ENCODE measurements around the gene TIMM10. TPM values are rescaled to one million over a fixed set of nuclear protein-coding genes. Genes with fewer than 3 reads are reported as not detected.

Gene TIMM10
- polyA plus RNA-seq, 1 donor from 2014 or later, result 63.5 TPM

DNA sequence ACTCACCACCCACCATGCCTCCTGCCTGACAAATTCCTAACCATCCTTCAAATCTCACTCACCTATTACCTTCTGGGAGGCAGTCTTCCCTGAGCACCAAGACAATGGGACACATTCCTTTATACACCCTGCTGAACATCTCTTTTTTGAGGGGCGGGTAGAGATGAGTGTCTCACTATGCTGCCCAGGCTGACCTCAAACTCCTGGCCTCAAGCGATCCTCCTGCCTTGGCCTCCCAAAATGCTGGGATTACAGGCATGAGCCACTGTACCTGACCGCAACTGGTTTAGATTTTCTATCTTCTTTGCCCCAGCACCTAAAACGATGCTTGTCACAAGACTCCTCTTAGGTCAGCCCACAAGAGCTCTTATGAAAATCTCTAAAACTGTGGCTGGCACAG is 7.1 kb downstream of the TIMM10 start:
- Mint-ChIP-seq H3K27me3 (no peaks in the 10 kb centered on the region), H3K36me3 (peaks cover 5% of the 10 kb centered on the region), H3K4me1 (peaks cover 0 to 3% (median 0%) of the 10 kb centered on the region in 3 donors), H3K4me3 (no peak overlapping the region), H3K9me3 (peaks cover 0 to 2% (median 0%) of the 10 kb centered on the region in 3 donors), H3K27ac (no peak overlapping the region)

DNA sequence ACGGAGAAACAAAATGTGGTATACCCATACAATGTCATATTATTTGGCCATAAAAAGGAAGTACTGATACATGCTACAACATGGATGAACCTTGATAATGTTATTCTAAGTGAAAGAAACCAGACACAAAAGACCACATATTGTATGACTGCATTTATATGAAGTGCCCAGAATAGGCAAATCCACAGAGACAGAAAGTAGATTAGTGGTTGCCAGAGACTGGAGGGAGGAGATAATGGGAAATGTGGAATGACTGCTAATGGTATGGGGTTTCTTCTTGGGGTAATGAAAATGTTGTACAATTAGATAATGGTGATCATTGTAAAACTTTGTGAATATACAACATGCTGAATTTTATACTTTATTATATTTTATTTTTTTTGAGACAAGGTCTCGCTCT is 9.4 kb downstream of the TIMM10 start:
- H3K4me1 Mint-ChIP-seq, result peaks cover 0 to 5% (median 0%) of the 10 kb centered on the region in 3 donors
- H3K4me3 Mint-ChIP-seq, result no peak overlapping the region
- H3K9me3 Mint-ChIP-seq, result peaks cover 0 to 2% (median 0%) of the 10 kb centered on the region in 3 donors
- no peak overlapping the region for H3K27ac Mint-ChIP-seq
- H3K36me3 Mint-ChIP-seq, result peaks cover 4% of the 10 kb centered on the region
- no peaks in the 10 kb centered on the region for H3K27me3 Mint-ChIP-seq

DNA sequence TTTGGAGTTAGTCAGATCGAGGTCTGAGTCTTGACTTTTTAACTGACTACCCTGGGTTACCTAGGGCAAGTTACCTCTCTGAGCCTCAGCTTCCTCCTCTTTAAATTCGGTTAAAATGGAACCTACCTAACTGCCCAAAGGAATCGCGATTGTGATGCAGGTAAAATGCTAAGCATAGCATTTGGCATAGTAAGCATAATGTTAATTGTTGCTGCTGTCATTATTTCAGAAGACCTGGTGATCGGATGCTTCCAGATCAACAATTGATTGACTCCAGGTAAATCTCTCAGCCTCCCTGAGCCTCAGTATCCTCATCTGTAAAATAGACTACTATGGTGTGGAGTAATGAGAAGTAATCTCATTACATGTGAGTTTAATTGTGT is 14.5 kb downstream of the TIMM10 start:
- peaks cover 0 to 2% (median 0%) of the 10 kb centered on the region in 3 donors for H3K9me3 Mint-ChIP-seq
- H3K27me3 Mint-ChIP-seq, result no peaks in the 10 kb centered on the region
- no peaks in the 10 kb centered on the region for H3K36me3 Mint-ChIP-seq
- H3K4me3 Mint-ChIP-seq, result peak overlapping the region; percentile 88 to 99 (median 98)
- H3K27ac Mint-ChIP-seq, result peak overlapping the region; percentile 3 to 84 (median 53)
- H3K4me1 Mint-ChIP-seq, result peaks cover 6 to 20% (median 15%) of the 10 kb centered on the region in 3 donors

DNA sequence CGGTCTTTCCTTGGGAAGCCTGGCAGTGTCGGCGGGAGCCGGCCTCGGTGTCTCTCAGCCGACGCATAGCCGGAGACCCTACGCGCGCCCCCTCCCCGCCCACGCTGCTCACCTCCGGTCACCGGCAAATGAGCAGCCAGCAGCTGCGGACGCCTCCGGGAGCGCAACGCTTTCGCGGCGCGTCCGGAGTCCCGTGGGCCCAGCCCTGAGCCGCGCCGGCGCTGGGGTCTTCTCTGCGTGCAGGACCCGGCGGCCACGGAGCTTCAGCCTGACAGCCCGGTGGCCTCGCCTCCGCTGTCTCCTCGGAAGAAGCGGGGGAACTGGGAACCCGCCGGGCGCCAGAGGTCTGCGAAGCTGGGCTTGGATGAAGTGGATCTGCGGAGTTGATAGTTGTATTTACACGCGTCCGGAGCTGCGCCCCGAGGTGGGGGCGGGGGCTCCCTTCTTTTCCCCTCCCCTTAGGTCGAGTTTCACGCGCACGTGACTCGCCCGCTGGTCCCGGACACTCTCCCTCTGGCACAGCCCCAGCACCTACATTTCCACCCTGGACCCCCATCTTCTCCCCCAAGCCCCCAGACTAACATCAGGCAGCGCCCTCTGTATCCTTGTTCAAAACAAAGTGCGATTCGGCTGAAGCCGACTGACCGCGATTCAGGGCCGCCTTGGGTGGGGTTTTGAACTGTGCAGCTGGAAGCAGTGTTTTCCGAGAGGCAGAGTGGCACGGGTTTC is 15.1 kb downstream of the TIMM10 start, which contains the start of gene SLC43A1:
Gene SLC43A1 (minus strand): TSS at position 371 of the 729 bp plus-strand sequence. CDS start 1,591 bp downstream, outside the sequence.
- Mint-ChIP-seq H3K27ac (peak within 1 kb of the TSS; percentile 3 to 93 (median 53)), H3K4me3 (peak within 1 kb of the TSS; percentile 88 to 99 (median 98)), H3K27me3 (no peaks in the 10 kb centered on the region), H3K36me3 (no peaks in the 10 kb centered on the region), H3K9me3 (peaks cover 0 to 2% (median 0%) of the 10 kb centered on the region in 3 donors), H3K4me1 (peaks cover 6 to 20% (median 15%) of the 10 kb centered on the region in 3 donors)

DNA sequence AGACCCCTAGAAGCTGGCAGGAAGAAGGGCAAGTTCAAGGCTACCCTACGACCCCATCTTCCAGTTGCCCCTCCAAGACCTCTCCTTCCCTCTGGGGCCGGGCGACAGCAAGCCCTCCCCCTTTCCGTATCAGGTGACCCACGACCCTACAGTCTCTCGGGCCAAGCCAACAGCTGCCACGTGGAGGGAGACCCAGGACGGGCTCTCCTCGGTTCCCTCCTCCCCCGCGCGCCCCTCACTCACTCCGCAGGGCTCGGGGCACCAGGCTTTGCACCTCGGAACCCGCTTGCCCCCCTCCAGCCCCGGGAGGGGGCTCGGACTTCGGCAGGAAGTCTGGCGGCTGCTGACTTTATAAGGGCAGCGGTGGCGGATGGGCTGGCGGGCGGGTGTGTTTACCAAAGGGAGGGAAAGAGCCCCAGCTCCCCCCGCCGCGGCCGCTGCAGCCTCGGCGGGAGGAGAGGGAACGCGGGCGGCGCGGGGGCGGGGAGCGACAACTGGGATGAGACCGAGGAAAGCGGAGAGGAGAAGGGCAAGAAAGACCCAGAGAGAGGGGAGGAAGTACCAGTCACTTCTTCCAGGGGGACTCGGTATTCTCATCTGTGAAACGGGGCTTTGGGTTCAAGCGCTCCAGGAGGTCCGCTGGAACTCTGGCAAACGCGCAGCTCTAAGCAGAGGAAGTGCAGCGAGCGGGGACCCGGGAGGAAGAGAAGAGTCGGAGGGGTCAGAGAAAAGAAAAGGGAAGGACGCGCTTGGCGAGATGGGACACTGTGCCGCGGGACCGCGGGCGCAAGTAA is 15.8 kb downstream of the TIMM10 start:
- Mint-ChIP-seq H3K4me3 (peak overlapping the region; percentile 88 to 99 (median 98)), H3K27ac (peak overlapping the region in 1 of 3 donors; percentile 93), H3K9me3 (peaks cover 0 to 2% (median 0%) of the 10 kb centered on the region in 3 donors), H3K27me3 (no peaks in the 10 kb centered on the region), H3K4me1 (peaks cover 6 to 22% (median 15%) of the 10 kb centered on the region in 3 donors), H3K36me3 (peaks cover 2% of the 10 kb centered on the region)

DNA sequence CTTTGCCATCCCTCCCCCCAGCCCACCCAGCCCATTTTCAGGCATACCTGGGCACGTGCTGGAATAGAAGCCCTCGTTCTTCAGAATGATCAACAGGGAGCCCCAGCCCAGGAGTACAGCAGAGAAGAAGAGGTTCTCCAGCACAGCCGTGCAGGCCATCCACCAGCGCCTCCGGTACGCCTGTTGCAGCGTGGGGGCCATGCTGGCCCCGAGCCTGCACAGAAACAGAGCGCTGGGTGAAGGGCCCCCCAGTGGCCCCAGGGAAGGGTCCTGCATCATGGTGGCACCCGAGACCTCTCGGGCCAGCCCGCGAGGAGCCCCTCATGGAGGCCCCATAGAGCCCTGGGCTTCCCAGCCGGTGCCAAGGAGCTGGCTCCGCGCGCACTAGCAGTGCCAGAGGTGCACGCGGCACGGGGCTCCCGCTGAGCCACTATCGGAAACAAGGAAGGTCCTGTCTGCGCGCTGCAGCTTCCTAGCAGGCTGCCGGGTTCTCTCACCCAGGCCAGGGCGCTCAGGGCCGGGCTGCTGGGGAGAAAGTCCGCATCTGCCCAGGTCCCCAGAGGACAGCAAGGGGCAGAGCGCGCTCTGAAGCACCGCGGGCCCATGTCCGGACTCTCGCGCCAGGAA is 16.5 kb downstream of the TIMM10 start:
- H3K36me3 Mint-ChIP-seq, result peaks cover 2% of the 10 kb centered on the region
- no peak overlapping the region for H3K27ac Mint-ChIP-seq
- no peaks in the 10 kb centered on the region for H3K27me3 Mint-ChIP-seq
- peaks cover 6 to 22% (median 15%) of the 10 kb centered on the region in 3 donors for H3K4me1 Mint-ChIP-seq
- peaks cover 0 to 2% (median 0%) of the 10 kb centered on the region in 3 donors for H3K9me3 Mint-ChIP-seq
- peak overlapping the region; percentile 88 to 99 (median 98) for H3K4me3 Mint-ChIP-seq

DNA sequence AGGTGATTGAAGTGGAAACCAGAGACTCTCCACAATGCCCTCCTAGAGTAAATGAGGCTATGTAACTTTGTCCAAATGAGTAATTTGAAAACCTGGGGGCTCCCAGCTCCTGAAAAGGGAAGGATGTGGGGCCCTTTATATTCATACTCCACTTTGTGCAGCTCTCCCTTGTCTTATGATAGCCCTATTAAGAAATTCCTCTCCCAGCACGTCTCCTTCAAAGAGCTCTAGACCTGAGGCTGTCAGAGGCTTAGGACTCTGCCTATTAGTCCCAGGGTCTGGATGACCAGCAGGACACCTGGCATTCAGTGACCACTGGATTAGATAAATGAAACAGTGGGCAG is 17.1 kb downstream of the TIMM10 start:
- H3K27ac Mint-ChIP-seq, result no peak overlapping the region
- H3K4me1 Mint-ChIP-seq, result peaks cover 6 to 22% (median 15%) of the 10 kb centered on the region in 3 donors
- no peaks in the 10 kb centered on the region for H3K27me3 Mint-ChIP-seq
- H3K36me3 Mint-ChIP-seq, result peaks cover 2% of the 10 kb centered on the region
- H3K4me3 Mint-ChIP-seq, result peak overlapping the region; percentile 68 to 99 (median 82)
- no peaks in the 10 kb centered on the region for H3K9me3 Mint-ChIP-seq

DNA sequence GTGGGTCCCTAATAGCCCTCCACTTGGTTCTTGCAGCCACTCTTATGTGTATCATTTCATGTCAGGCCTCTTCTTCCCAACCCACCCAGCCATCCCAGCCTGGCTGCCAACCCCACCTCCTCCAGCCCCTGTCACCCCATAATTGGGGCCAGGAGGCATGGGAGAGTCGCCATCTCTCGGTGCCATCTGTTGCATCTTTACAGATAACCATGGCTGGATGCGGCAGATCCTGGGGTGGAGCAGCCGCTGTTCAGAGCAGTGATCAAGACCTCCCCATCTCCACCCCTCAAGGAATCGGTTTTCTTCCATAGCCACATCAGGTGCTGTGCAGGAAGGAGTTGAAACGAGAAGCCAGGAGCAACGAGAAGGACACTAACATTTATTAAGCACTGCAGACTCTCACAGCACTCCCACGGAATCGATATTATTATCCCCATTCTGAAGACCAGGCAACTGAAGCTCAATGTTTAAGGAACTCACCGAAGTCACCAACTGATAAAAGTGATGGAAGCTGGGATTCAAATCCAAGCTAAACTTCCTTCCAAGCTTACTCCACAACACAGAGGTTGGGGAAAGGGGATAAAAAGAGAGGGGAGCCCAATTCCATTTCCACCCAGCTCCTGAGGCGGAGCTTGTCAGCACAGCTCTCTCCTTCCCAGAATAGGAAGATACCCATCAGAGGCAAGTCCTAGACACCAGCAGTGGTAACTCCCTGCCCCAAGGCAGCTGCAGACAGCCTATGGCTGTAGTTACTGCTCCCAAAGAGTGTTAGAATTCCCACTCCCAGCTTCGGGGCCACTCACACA is 17.7 kb downstream of the TIMM10 start:
- peak overlapping the region in 1 of 3 donors; percentile 80 for H3K27ac Mint-ChIP-seq
- no peaks in the 10 kb centered on the region for H3K9me3 Mint-ChIP-seq
- no peaks in the 10 kb centered on the region for H3K27me3 Mint-ChIP-seq
- peaks cover 6 to 22% (median 15%) of the 10 kb centered on the region in 3 donors for H3K4me1 Mint-ChIP-seq
- peak overlapping the region; percentile 13 to 99 (median 82) for H3K4me3 Mint-ChIP-seq
- peaks cover 2% of the 10 kb centered on the region for H3K36me3 Mint-ChIP-seq

DNA sequence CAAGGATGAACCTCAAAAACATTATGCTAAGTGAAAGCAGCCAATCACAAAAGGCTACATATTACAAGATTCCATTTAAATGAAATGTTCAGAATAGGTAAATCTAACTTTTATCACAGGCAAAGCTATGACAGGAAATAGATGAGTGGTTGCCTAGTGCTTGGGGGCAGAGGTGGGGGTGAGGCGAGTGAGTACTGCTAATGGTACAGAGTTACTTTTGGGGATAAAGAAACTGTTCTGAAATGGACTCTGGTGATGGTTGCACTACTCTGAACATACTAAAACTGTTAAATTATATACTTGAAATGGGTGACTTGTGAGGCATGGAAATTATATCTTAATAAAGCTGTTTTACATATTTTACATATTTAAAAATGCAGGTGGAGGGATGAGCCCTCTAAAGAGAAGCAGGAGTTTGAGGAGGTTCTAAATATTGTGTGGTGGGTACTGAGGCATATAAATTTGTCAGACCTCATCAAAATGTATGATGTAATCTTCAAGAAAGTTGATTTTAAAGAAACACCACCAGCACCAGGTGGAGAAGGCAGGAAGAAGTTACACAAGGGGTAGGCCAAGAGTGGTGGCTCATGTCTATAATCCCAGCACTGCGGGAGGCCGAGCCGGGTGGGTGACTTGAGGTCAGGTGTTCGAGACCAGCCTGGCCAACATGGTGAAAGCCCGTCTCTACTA is 18.7 kb downstream of the TIMM10 start:
- peak overlapping the region in 1 of 3 donors; percentile 21 for H3K27ac Mint-ChIP-seq
- H3K27me3 Mint-ChIP-seq, result no peaks in the 10 kb centered on the region
- peaks cover 2% of the 10 kb centered on the region for H3K36me3 Mint-ChIP-seq
- H3K4me1 Mint-ChIP-seq, result peaks cover 6 to 19% (median 15%) of the 10 kb centered on the region in 3 donors
- H3K4me3 Mint-ChIP-seq, result peak overlapping the region in 2 of 4 donors; percentile 69 to 88
- H3K9me3 Mint-ChIP-seq, result no peaks in the 10 kb centered on the region

DNA sequence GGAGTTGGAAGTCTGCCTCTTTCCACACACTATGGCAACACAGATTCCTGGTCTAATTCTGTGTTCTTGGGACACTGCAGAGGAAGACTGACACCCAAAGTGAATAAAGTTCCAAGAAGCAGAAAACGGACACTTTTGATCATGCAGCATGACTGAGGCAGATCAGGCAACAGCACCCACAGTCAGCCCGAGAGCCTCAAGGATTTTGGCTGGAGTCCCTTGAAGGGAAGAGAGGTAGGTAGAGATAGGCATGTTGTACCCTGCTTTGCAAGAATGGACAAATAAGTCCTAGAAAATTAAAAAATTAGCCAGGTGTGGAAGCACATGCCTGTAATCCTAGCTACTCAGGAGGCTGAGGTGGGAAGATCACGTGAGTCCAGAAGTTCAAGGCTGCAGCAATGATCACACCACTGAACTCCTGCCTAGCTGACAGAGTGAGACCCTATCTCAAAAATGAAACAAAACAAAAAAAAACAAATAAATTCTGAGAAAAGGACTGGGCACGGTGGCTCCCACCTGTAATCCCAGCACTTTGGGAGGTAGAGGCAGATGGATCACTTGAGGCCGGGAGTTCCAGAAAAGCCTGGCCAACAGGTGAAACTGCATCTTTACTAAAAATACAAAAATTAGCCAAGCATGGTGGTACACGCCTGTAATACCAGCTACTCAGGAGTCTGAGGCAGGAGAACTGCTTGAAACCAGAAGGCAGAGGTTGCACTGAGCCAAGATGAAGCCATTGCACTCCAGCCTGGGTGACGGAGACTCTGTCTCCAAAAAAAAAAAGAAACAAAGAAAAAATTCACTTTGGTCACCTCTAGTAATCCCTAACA is 22.0 kb downstream of the TIMM10 start:
- Mint-ChIP-seq H3K9me3 (no peaks in the 10 kb centered on the region), H3K36me3 (peaks cover 2% of the 10 kb centered on the region), H3K27me3 (no peaks in the 10 kb centered on the region), H3K4me1 (peaks cover 3 to 15% (median 12%) of the 10 kb centered on the region in 3 donors), H3K4me3 (no peak overlapping the region), H3K27ac (peak overlapping the region in 1 of 3 donors; percentile 40)

DNA sequence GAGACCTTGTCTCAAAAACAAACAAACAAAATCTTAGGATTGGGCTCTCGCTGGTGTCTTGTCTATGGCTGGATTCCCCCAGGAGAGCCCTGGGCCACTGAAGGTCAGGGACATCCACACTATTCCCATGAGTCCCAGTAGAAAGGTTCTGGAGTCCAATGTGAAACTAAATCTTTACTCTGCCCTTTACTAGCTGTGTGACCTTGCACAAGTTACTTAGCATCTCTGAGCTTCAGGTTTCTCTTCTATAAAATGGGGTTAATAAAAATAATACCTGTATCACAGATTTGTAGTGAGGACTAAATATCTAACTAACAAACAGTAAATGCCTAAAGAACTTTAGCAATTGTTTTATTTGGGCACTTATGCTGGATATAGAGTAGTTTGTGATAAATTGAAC is 24.0 kb downstream of the TIMM10 start:
- no peaks in the 10 kb centered on the region for H3K9me3 Mint-ChIP-seq
- peaks cover 0 to 1% (median 1%) of the 10 kb centered on the region in 3 donors for H3K4me1 Mint-ChIP-seq
- H3K27ac Mint-ChIP-seq, result no peak overlapping the region
- H3K36me3 Mint-ChIP-seq, result peaks cover 2% of the 10 kb centered on the region
- H3K27me3 Mint-ChIP-seq, result no peaks in the 10 kb centered on the region
- H3K4me3 Mint-ChIP-seq, result no peak overlapping the region

DNA sequence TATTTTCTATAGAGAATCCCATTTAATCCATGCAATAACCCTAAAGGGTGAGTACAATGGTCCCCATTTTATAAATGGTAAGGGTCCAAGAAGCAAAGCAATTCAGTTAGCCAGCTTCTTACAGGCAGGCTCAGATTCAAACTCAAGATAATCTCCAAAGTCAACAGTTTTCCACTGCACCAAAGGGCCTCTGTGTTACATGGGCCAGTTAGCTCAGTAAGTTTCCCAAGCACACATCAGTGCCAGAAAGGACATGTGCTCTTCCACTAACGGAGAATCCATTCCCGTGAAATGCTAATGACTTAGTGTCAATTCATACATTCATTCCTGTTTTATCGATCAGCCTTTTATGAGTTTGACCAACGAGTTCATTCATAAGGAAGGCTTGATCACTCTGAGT is 26.0 kb downstream of the TIMM10 start:
- H3K36me3 Mint-ChIP-seq, result peaks cover 6% of the 10 kb centered on the region
- H3K27me3 Mint-ChIP-seq, result no peaks in the 10 kb centered on the region
- H3K4me1 Mint-ChIP-seq, result peaks cover 0 to 5% (median 0%) of the 10 kb centered on the region in 3 donors
- no peak overlapping the region for H3K27ac Mint-ChIP-seq
- H3K9me3 Mint-ChIP-seq, result no peaks in the 10 kb centered on the region
- H3K4me3 Mint-ChIP-seq, result no peak overlapping the region

DNA sequence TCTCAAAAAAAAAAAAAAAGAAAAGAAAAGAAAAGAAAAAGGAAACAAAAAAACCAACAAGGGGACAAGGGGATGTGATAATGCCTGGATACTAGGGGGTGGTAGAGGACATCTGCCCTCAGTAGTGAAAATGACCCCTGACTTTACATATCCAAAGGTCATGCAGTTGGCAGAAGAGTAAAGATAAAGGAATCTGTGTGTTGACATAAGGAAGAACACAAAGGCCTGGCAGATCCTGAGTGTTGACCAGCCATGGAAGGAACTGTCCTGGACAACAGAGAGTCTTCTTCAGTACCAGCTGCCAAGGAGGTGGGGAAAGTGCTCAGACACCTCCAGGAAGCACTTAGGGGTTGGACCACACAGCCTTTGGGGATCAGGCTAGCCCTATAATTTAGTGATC is 27.7 kb downstream of the TIMM10 start:
- H3K9me3 Mint-ChIP-seq, result no peaks in the 10 kb centered on the region
- H3K27ac Mint-ChIP-seq, result no peak overlapping the region
- H3K36me3 Mint-ChIP-seq, result peaks cover 6% of the 10 kb centered on the region
- H3K4me1 Mint-ChIP-seq, result peaks cover 0 to 5% (median 0%) of the 10 kb centered on the region in 3 donors
- H3K4me3 Mint-ChIP-seq, result no peak overlapping the region
- H3K27me3 Mint-ChIP-seq, result no peaks in the 10 kb centered on the region
